Purkinje cell (primary cell): ENCODE measurements around the gene SYCE1. TPM values are rescaled to one million over a fixed set of nuclear protein-coding genes. Genes with fewer than 3 reads are reported as not detected.

Experiments
- polyA plus RNA-seq: library from polyadenylated mRNA; unstranded; fragments of >200 nt; fragmentation: Nextera tagmentation; gene quantifications from 2 replicates; pipeline ENCODE4 v1.2.1, GENCODE V29; 2014

The SYCE1 gene, protein sequence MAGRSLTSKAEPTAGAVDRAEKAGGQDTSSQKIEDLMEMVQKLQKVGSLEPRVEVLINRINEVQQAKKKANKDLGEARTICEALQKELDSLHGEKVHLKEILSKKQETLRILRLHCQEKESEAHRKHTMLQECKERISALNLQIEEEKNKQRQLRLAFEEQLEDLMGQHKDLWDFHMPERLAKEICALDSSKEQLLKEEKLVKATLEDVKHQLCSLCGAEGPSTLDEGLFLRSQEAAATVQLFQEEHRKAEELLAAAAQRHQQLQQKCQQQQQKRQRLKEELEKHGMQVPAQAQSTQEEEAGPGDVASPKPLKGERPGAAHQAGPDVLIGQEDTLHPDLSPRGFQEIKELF
- polyA plus RNA-seq: 17.1 and 17.3 TPM in 2 replicates

DNA sequence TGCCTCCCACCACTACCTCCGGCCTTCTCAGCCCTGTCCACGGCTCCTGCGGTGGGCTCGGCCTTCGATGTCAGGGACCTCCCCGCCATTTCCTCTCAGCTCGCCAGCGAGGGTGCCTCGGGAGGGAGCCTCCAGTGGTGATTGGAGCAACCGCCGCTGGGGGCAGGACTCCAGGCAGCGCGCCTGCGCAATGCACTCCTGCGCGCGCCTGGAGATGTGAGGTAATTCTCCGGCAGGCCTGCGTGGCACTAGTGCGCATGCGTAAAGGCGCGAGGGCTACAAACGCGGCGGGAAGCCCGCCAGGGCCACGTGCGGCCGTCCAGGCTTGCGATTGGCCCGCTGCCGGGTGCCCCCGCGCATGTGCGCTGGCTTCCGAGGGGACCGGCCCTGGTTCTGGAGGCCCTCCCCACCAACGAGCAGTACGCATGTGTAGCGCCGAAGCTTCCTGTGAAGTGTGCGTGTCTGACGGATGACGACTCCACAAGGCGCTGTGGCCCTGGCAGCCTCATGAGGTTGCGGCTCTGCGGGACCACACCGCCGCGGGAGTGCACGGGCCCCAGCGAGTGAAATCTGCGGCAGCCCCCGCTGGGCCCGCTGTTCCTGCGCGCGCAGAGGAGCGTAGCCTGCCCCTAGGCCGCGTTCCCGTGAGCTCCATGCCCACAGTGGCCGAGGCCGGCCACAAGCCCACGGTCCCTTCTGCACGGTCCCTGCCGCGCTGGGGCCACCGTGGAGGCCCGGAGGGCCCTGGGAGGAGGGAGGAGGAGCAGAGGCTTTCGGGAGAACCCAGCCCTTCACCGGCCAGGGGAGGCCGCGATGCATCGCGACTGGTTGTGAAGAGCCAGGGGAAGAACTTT is at the start of gene SYCE1:
Gene SYCE1, minus strand, starts transcription at position 143 of the 854 bp plus-strand sequence. Its CDS starts 54 bp downstream, at position 89.

DNA sequence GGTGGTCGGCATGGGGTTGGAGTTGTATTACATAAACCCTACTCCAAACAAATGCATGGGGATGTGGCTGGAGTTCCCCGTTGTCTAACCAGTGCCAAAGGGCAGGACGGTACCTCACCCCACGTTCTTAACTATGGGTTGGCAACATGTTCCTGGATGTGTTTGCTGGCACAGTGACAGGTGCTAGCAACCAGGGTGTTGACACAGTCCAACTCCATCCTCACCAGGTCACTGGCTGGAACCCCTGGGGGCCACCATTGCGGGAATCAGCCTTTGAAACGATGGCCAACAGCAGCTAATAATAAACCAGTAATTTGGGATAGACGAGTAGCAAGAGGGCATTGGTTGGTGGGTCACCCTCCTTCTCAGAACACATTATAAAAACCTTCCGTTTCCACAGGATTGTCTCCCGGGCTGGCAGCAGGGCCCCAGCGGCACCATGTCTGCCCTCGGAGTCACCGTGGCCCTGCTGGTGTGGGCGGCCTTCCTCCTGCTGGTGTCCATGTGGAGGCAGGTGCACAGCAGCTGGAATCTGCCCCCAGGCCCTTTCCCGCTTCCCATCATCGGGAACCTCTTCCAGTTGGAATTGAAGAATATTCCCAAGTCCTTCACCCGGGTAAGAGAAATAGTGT is 38.3 kb downstream of the SYCE1 start, which contains the start of gene CYP2E1:
Gene CYP2E1, plus strand, starts transcription at position 407 of the 632 bp plus-strand sequence. Its CDS starts 33 bp downstream, at position 440.

Other genes with a start within 250 kb of the SYCE1 start
- gene CALY, start 228.7 kb downstream of the SYCE1 start, polyA plus RNA-seq: 5.7 and 13.9 TPM in 2 replicates
- not detected in 2 replicates for gene PRAP1, start 218.2 kb downstream of the SYCE1 start, polyA plus RNA-seq
- 2.3 TPM in 1 of 2 replicates, not detected in the other for gene FUOM, start 207.6 kb downstream of the SYCE1 start, polyA plus RNA-seq
- gene ECHS1, start 192.2 kb downstream of the SYCE1 start, polyA plus RNA-seq: 107 and 126 TPM in 2 replicates
- 0.81 and 5.3 TPM in 2 replicates for gene PAOX, start 186.3 kb downstream of the SYCE1 start, polyA plus RNA-seq
- gene MTG1, start 171.4 kb downstream of the SYCE1 start, polyA plus RNA-seq: 8.0 and 17.7 TPM in 2 replicates
- gene SPRN, start 141.0 kb downstream of the SYCE1 start, polyA plus RNA-seq: 0.51 and 0.73 TPM in 2 replicates
- 0.67 and 0.71 TPM in 2 replicates for gene SCART1, start 111.6 kb downstream of the SYCE1 start, polyA plus RNA-seq
- gene CYP2E1, start 38.2 kb downstream of the SYCE1 start, polyA plus RNA-seq: 22.2 and 23.8 TPM in 2 replicates
- not detected in 2 replicates for gene FRG2B, start 61.2 kb upstream of the SYCE1 start, polyA plus RNA-seq